ENCODE measurements around the gene KLHL42.

- no peak for TF ChIP-seq CTCF (IDR thresholded peaks at IDR 0.05)
- TF ChIP-seq POLR2A (IDR thresholded peaks at IDR 0.05), result no peak
Observed at GRCh38 chr12:27823038-27823437, 43.0 kb downstream of the KLHL42 start.

All from body of pancreas (tissue), 4 donors.